Activated CD4-positive, alpha-beta T cell treated with anti-CD3 and anti-CD28 coated beads, Interleukin-2, Interleukin-6, amounts not matched to agents 100 ng/mL and 50 ng/mL, durations not matched to agents 16 hours and 8 hours (primary cell): ENCODE measurements around the gene TRIM58.

ENCODE experiments used
- DNase-seq: peaks from one replicate; pipeline ENCODE4 v3.0.0-alpha.2; 2020

TRIM58 gene

DNA sequence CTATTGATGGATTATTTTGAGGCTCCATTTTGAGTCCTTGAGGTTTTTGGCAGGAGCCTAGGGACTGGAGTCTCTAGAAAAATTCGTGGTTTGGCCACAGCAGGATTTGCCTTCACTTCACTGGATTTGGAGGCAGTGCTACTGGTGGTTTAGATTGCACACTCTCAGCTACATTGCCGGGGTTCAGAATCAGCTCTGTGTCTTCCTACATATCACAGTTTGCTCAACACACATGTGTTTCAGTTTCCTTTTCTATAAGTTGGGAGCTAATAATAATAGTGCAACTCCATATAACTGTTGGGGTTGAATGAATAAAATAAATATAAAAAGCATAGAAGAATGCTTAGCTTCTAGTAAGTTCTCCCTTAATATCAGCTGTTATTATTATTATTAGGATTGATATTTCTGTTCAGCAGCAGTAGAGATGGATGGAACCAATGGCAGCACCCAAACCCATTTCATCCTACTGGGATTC is 38.2 kb downstream of the TRIM58 start, which contains the start of gene OR2W3:
OR2W3 (plus strand) TSS at position 425 of the 475 bp plus-strand sequence; CDS start at position 425, 0 bp downstream.
- no peak for DNase-seq

DNA sequence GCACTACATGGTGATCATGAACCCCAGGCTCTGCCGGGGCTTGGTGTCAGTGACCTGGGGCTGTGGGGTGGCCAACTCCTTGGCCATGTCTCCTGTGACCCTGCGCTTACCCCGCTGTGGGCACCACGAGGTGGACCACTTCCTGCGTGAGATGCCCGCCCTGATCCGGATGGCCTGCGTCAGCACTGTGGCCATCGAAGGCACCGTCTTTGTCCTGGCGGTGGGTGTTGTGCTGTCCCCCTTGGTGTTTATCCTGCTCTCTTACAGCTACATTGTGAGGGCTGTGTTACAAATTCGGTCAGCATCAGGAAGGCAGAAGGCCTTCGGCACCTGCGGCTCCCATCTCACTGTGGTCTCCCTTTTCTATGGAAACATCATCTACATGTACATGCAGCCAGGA is 39.0 kb downstream of the TRIM58 start:
- DNase-seq, result no peak

GRCh38 chr1:247904122-247904521 is 47.1 kb downstream of the TRIM58 start:
- no peak for DNase-seq

DNA sequence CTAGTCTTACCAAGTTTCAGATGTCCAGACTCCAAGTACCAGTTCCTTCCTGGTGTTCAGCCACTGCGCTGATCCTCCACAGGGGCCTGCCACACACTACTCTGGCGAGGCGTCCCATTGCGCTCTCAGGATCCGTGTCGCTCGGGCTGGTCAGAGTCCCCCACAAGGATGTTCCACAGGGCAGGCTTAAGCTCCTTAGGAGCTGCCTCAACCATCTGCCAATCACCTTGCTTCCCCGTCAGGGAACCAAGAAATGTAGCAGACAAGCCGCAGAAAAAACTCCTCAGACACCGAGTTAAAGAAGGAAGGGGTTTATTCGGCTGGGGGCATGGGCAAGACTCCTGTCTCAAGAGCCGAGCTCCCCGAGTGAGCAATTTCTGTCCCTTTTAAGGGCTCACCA is 48.2 kb downstream of the TRIM58 start:
- no peak for DNase-seq

DNA sequence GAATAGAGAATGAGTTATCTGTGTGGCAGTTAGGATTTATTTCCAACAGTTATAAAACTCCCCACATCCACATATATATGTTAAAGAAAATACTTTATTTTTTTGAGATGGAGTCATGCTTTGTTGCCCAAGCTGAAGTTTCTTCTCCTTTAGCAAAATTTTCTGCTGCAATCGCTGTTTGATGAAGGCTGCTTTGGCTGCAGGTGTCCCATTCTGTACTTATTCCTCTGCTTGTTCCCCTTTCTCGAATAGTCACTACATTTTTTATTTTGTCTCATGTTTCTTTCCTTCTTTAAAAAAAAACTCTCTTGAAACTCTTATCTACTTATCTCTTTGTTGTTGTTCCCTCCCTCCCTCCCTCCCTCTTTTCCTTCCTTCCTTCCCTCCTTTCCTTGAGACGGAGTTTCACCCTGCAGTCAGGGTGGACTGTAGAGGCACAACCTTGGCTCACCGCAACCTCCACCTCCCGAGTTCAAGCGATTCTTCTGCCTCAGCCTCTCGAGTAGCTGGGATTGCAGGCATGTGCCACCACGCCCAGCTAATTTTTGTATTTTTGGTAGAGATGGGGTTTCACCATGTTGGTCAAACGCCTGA is 49.0 kb downstream of the TRIM58 start:
- DNase-seq, result no peak

DNA sequence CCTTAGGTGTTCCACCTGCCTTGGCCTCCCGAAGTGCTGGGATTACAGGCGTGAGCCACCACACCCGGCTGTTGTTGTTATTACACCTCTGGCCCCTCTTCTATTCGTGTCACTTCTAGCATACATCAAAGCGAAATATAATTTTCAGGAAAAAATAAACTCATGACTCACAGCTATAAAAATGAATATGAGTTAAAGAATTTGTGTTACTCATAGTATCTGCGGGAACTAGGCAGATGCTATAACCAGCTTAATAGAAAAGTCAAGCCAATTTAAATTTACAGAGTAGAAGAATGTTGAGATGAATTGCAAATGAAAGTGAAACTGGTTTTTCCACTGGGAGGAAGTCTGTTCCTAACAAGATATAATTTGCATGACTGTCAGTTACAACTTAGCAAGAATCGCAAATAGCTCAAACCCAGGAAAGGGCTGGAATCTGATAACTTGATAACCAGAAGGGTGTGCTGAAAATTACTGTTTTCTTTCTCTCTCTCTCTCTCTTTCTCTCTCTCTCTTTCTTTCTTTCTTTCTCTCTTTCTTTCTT is 49.6 kb downstream of the TRIM58 start:
- DNase-seq, result peak; percentile 10

GRCh38 chr1:247908766-247909165 is 51.8 kb downstream of the TRIM58 start:
- DNase-seq, result no peak

GRCh38 chr1:247913786-247914185 is 56.8 kb downstream of the TRIM58 start:
- no peak for DNase-seq

- DNase-seq, result no peak
Observed at GRCh38 chr1:247914941-247915662, 58.1 kb downstream of the TRIM58 start.

DNA sequence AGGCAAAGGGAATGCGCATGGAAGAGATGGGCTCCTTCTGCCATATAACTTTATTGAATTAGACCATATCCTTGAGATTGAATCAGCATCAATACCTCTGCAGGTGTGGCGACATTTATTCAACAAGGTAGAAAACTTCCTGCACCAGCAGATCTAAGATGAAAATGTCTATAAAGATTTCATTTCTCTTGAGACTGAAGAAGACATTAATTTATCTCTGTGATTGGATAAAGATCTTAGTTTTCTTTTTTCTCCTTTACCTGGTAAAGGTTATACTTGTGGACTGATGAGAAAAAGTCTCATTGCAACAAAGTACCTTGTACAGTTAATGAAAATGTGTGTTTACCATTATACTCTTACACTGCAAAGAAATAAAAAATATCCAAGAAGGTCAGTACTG is 63.0 kb downstream of the TRIM58 start, which contains the start of gene OR2T8:
OR2T8 (plus strand) TSS at position 301 of the 400 bp plus-strand sequence. CDS start 766 bp downstream, outside the sequence.
- DNase-seq, result no peak

DNA sequence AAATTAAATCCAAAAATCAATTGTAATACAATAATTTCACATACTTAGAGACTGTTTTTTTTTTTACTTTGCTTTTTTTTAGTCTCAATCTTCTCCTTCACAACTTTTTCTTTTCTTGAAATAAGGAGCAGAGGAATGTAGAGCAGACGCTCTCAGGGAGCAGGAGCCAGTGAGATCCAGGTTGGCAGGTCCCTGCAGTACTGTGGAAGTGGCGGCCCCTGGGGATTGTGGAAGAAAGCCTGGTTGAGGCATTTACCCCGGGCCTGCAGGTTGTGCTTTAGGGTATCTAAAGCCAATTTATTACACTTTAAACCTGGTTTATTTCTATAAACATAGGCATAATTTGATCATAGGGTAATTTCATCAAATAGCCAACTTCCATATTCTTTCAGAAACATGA is 67.0 kb downstream of the TRIM58 start:
- DNase-seq, result no peak

DNA sequence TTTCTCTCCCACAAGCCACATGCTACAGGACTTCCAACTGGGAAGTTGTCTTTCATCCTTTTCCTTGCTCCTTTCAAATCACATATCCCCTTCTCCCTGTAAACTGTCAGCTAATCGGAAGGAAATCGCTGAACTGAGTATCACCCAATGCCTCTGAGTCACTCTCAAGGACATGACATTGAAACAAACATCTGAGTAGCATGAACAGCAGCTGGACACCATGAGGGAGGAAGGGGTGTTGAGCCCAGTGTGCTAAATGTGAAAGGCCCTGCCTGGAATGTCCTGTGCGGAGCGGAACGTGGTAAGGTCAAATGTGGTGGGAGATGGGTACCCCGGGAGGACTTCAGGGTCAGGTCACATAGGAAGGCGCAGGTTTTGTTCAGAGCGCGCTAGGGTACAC is 67.9 kb downstream of the TRIM58 start, which contains the start of gene OR2AJ1:
OR2AJ1 (plus strand) TSS at position 22 of the 400 bp plus-strand sequence. CDS start 8,880 bp downstream, outside the sequence.
- DNase-seq, result no peak
